Esophagus mucosa (tissue), 1 donor: Measurements from ENCODE around the gene SHROOM3. TPM values are rescaled to one million over a fixed set of nuclear protein-coding genes. Genes with fewer than 3 reads are reported as not detected.

Experiments used
- ATAC-seq: fragments of 200-7000 bp; cut with Tn5 transposase; one replicate; pipeline ENCODE4 v1.9.1; 2020
- total RNA-seq: library from RNA; stranded (reverse); gene quantifications from one replicate; pipeline ENCODE4 v1.2.4, GENCODE V29; 2023
- donor health status: DM: yes; HTN: yes; CAD: no.

The SHROOM3 gene
- total RNA-seq, 1 donor from 2014 or later: 20.7 TPM

DNA sequence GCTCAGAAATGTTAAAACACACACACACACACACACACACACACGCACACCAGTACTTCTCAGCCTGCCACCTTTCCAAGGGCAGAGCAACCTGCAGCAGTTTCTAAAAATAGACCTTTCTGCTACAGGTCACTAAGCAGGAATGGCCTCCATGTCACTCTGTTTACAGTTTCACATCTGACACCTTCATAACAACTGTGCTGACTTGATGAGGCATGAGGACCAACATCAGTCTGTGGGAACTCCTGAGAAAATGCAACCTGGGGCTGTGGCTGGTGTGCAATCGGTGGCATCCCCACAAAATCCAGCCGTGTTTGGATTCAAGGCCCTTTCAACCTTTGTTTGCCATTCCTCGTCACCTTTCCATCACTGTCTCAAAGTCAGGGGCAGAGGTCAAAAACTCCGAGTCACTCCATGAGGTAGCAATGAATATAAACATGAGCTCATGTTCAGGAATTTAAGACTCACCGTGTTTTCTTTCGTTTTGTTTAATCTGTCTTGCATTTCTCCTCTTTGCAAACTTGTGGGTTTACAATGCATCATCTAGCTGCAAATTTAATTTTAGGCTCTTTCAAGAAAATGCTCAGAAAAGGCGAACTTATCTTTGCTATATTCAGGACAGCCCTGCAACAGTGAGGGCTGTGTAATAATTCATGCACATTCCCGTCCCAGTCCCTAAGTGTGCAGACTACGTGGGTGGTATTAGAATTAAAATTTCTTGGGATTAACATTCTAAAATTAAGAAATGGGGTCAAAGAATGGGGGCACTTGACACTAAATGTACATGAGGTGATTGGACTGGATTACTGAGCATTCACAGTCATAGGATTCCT lies 135.3 kb downstream of the SHROOM3 start:
- no peak for ATAC-seq

DNA sequence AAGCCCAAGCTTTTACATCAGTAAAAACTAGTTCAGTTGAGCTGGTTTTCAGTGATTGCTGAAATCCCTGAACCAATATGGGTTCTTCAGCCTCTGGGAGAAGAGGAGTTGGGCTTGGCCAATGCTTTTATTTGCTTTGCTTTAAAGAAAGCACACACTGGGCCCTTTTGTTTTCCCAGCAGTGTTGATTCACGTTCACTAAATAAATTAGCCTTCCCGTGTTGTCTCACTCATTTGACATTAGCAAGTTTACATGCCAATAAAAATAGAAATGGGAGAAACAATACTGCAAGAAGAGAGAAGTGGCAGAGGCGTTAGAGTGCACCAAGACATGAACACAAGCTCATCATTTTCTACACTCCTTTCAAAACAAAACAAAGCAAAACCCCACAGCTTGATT lies 136.2 kb downstream of the SHROOM3 start:
- ATAC-seq: no peak

DNA sequence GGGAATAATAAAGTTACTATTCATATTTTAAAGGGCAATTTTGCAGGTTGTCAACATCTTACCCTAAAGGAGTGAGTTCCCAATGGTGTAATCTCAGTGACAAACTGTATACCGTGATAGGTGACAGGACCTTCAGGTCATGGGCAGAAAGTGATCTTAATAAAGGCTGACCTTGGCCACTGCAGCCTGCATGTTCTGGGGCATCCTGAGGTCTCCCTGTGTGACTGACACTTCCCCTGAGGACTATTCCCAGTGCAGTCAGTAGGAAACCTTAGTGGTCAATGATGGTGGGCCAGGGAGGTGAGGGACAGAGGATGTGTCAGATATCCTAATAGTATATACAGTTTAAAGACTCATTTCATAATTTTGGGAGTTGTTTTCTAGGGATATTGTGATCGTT lies 137.2 kb downstream of the SHROOM3 start:
- ATAC-seq: no peak

DNA sequence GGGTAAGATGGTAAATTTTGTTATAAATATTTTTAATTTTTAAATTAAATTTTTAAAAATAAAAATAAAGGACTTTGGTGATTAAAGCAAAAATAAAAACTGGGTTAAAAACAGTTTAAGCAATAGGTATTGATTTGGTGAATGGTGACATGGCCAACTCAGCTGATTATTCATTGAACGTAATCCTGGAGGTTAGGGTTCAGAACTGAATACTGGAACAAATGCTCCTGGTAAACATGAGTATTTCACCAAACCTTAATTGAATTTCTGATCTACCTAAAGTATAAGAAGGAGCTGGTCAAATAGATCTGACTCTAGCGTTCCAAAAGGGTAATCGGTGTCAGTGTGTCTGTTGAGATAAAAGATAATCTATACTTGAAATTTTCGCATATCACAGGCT lies 141.8 kb downstream of the SHROOM3 start:
- ATAC-seq: no peak

- ATAC-seq: no peak
Observed at GRCh38 chr4:76578002-76578560, 143.1 kb downstream of the SHROOM3 start.

DNA sequence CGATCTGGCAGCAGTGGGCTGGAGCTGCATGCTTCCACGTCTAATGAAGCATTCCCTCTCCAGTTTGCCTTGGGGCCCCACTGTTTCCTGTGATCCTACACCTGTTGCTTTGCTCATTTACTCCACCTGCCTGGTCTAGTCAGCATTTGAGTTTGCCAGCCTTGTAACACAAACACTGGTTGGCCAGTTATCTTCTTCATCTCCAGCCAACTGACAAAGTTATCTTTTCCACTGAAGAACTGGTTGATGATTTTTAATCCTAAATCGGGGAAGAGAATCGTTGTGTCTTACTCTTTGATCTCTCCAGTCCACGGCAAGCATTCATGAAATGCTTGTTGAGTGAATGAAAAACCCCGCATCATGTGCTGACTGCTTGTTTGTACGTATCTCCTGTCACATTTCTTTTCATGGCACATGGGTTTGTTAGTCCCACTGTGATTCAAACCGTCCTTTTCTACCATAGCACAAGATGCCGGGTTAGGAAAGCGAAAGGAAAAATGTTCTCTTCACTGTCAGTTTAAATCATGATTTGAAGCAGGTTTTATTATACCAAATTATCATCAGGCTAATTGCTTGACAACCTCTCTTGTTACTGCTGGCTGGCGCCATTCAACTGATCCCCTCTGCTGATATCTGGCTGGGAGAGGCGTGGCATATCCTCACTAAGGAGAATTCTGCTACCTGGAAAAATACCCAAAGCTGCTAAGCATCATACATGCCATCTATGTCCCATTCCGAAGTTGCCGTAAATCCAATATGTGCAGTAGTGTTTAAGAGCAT lies 144.8 kb downstream of the SHROOM3 start:
- ATAC-seq: no peak

- ATAC-seq: no peak
Observed at GRCh38 chr4:76581077-76581962, 146.3 kb downstream of the SHROOM3 start.

GRCh38 chr4:76582074-76582816 lies 147.2 kb downstream of the SHROOM3 start:
- no peak for ATAC-seq

DNA sequence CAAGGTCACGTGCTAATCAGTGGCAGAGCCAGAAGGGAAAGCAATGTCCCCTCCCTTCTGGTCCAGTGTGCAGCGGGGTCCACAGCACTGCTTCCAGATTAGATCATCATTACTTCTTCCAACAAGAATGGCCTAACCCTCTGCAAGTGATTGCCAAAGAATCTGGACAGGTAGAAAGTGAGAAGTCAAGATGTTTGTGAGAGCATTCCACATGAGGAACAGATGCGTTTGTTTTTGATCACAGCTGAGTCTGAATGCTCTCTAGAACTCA lies 147.7 kb downstream of the SHROOM3 start:
- no peak for ATAC-seq

DNA sequence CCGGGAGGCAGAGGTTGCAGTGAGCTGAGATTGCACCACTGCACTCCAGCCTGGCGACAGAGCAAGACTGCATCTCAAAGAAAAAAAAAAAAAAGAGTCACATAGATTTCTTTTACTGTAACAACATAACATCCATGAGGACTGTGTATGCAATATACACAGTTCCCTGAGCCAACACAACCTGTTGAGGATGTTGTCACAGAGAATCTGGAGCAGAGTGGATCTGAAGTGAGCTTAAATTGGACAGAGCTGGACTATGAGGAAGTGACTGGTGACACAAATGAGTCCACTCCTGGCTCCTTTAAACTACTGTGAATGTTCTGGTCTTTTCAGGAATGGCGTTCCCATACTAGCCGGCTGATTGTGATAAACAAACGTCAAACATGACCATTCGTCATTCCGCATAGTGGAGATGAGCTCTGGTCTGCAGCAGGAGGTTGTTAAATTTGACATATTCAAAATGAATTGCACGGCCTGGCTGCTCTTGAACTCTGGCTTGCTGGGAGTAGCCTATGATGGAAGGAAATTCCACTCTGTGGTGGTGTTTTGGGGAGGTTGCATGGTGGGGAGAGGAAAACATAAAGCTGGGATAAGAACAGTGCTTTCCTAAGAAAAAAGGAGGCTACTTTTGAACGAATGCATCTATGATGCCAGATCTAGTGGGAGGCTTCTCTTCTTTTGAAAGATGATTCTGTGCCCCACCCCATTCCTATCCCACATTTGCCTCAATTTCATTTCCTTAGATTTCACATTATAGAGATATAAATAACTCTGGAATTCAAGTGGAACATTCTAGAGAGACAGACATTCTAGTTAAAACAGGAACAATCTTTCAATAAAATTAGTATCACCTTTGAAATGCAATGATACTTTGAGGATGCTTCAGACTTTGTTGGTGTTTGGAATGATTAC lies 149.5 kb downstream of the SHROOM3 start:
- no peak for ATAC-seq

- ATAC-seq: no peak
Observed at GRCh38 chr4:76585272-76585671, 150.2 kb downstream of the SHROOM3 start.

DNA sequence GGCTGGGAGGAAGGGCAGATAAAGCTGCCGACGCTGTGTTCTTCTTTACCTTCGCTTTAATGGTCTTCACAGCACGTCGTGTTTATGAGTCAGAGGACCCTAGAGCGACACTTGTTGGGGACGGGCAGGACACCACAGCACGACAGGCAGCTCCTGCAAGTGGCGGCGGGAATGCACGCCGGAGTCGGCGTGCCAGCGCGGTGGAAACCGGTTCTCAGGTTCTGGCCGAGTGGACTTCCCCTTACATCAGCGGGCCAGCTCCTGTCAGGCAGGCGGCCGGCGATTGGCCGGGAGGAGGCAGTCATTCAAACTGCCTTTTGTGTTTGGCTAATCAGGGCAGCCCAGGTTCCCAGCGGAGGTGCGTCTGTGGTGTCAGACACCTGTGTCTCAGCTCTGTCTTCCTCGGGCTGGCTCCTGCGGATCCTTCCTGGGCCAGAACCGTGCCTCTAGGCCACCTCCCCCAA lies 150.9 kb downstream of the SHROOM3 start:
- ATAC-seq: peak; percentile 98

GRCh38 chr4:76588274-76588673 lies 153.2 kb downstream of the SHROOM3 start:
- no peak for ATAC-seq

DNA sequence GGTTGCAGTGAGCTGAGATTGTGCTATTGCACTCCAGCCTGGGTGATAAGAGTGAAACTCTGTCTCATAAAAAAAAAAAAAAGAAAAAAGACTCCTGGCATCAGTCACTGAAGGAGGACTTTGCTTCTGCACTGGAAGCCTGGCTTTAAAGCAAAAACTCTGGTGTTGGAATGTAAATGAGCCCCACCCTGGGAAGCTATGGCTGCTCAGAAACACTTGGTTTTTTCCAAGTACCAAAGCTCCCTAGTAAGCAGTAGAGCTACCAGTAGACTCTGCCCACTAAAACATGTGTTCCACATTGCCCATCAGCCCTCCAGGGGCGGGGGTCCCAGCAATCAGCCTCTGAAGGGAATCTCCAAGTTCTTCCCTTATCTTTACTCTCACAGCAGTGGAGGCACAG lies 154.4 kb downstream of the SHROOM3 start:
- ATAC-seq: no peak

GRCh38 chr4:76589872-76590797 lies 155.1 kb downstream of the SHROOM3 start:
- ATAC-seq: no peak

- no peak for ATAC-seq
Observed at GRCh38 chr4:76590798-76591281, 155.8 kb downstream of the SHROOM3 start.

DNA sequence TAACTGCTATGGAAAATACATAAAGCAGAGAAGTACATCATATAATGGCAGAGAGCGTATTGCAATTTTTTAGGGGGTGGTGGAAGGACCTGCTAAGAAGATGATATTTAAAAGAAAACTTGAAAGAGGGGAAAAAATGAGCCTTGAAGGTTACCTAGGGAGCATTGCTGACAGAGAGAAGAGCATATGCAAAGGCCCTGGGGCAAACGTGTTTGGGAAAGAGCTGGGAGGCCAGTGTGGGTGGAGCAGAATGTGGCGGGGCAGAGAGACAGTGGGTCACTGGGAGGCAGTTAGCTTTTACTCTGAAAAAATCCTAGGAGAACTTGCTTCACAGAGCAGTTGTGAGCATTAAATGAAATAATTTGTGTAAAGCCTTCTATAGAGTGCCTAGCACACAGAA lies 157.0 kb downstream of the SHROOM3 start:
- no peak for ATAC-seq

DNA sequence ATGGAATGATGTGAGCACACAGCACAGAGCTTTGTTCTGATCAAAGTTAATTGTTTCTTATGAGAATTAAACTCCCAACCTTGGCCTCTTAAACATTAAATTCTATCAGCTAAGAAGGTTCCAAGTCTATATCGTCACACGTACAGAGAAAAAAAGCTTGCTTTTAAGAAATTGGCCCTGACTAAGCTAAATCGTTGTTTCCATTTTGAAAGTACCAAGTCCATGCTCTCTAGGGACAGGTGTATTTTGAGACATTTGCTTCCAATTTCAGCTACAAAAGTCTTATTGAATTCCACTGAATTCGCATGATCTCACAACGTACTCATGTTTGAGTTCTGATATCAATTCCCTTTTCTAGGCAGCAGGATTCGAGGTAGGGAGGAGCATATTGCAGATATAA lies 157.4 kb downstream of the SHROOM3 start:
- ATAC-seq: no peak

DNA sequence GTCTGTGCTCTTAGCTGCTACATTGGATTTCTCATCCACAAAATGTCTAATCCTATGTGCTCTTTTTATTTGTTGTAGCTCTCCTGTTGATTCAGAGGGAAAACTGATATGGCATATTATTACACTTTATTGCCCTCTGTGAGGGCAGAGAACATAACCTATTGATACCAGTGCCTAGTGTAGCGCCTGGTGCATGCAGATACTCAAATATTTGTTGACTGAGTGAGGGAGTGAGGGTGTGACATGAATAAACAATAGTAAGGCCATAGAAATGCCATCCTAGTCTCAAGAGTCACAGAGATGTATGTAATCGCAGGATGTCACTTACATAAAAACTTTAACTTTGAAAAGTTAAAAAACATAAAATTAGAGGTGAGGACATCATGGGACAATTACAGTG lies 159.1 kb downstream of the SHROOM3 start:
- ATAC-seq: peak; percentile 42

DNA sequence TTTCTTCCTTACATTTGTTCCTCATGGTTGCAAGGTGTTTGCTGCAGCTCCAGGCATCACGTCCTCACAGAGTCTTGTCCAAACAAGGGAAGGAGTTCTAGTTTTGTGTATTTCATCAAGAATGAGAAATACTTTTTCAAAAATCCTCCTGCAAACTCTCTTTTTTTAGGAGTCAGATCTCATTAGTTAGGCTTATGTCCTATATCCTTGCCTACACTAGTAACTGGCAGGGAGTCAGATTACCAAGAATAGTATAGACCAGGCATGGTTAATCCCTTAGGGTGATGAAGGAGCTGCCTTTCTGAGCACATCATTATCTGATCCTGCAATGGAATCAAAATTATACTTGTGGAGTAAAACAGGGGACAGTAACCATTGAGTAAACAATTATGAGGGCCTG lies 160.4 kb downstream of the SHROOM3 start:
- no peak for ATAC-seq
